RKO (cell line): ENCODE measurements around the gene MRPL4.
"Not testable (repeated sequence)": the region's sequence is repeated elsewhere in the genome, so short reads cannot be mapped to it uniquely, and the experiment has no call there.

Source experiments
- DNase-seq: peaks from one replicate; pipeline ENCODE4 v3.0.0-alpha.2; 2016; ENCODE audit warnings: low spot score

The MRPL4 gene

GRCh38 chr19:10230173-10230860, 21.7 kb upstream of the MRPL4 start:
- peak; percentile 44 for DNase-seq

- DNase-seq, result peak; percentile 80
Observed at GRCh38 chr19:10230861-10231611, 21.0 kb upstream of the MRPL4 start, which contains the start of gene S1PR2. Gene S1PR2 (minus strand): TSS chr19:10231331. CDS start chr19:10224905, 6,426 bp downstream.

GRCh38 chr19:10231612-10232228, 20.3 kb upstream of the MRPL4 start:
- no peak for DNase-seq

- DNase-seq, result no peak
Observed at GRCh38 chr19:10233946-10234345, 18.1 kb upstream of the MRPL4 start.

GRCh38 chr19:10235003-10235402, 17.0 kb upstream of the MRPL4 start:
- DNase-seq, result no peak

- DNase-seq, result not testable (repeated sequence)
Observed at GRCh38 chr19:10235409-10235808, 16.6 kb upstream of the MRPL4 start.

- no peak for DNase-seq
Observed at GRCh38 chr19:10237702-10238101, 14.3 kb upstream of the MRPL4 start.

- peak; percentile 39 for DNase-seq
Observed at GRCh38 chr19:10238172-10238783, 13.7 kb upstream of the MRPL4 start.

- DNase-seq, result not testable (repeated sequence)
Observed at GRCh38 chr19:10241826-10242449, 10.1 kb upstream of the MRPL4 start.

- no peak for DNase-seq
Observed at GRCh38 chr19:10243606-10244005, 8.4 kb upstream of the MRPL4 start.

GRCh38 chr19:10245189-10245939, 6.7 kb upstream of the MRPL4 start:
- DNase-seq, result no peak

GRCh38 chr19:10246511-10246910, 5.5 kb upstream of the MRPL4 start:
- DNase-seq, result no peak

- no peak for DNase-seq
Observed at GRCh38 chr19:10252707-10253106, 693 bp downstream of the MRPL4 start.

GRCh38 chr19:10254244-10254643, 2.2 kb downstream of the MRPL4 start:
- DNase-seq, result no peak

- no peak for DNase-seq
Observed at GRCh38 chr19:10255358-10255757, 3.3 kb downstream of the MRPL4 start.

GRCh38 chr19:10256551-10256950, 4.5 kb downstream of the MRPL4 start:
- DNase-seq, result no peak

- DNase-seq, result no peak
Observed at GRCh38 chr19:10256970-10257615, 5.1 kb downstream of the MRPL4 start.

GRCh38 chr19:10258080-10258710, 6.2 kb downstream of the MRPL4 start:
- DNase-seq, result no peak

- DNase-seq, result peak; percentile 85
Observed at GRCh38 chr19:10259162-10259905, 7.3 kb downstream of the MRPL4 start.

GRCh38 chr19:10260141-10260584, 8.1 kb downstream of the MRPL4 start:
- DNase-seq, result peak; percentile 29
